CD14-positive monocyte (primary cell): ENCODE data around the gene CHST14. TPM values are rescaled to one million over a fixed set of nuclear protein-coding genes. Genes with fewer than 3 reads are reported as not detected.

Source experiments
- DNase-seq, 3 donors: peaks; one replicate each; pipeline ENCODE4 v3.0.0-alpha.2; 2011 to 2022
- H2AFZ ChIP-seq: 2 replicates; pipeline ENCODE4 v1.6.0; 2012; ENCODE audit warnings: mild to moderate bottlenecking, low read depth, low read length, inconsistent platforms; ENCODE audit not compliant: insufficient read depth, poor library complexity, severe bottlenecking
- H3K27ac ChIP-seq, 2 donors: 1 replicate in 1 of 2; 2 replicates in 1 of 2; pipeline ENCODE4 v1.5.1; 2012 to 2013; ENCODE audit warnings: low read length in 2 of 2, control low read depth in 1 of 2, inconsistent platforms in 1 of 2, low read depth in 1 of 2, mild to moderate bottlenecking in 1 of 2
- H3K27me3 ChIP-seq, 2 donors: one replicate each; pipeline versions ENCODE4 v1.6.0 to v1.6.1; 2011 to 2013; ENCODE audit warnings: low read length in 2 of 2; ENCODE audit not compliant: control insufficient read depth in 2 of 2, insufficient read depth in 2 of 2
- H3K36me3 ChIP-seq, 2 donors: replicated peaks in 1 of 2; 1 replicate in 1 of 2; 2 replicates in 1 of 2; pipeline versions ENCODE4 v1.5.1 to v1.6.1; 2012 to 2013; ENCODE audit warnings: low read length in 2 of 2, control low read depth in 1 of 2, inconsistent platforms in 1 of 2, mild to moderate bottlenecking in 1 of 2; ENCODE audit not compliant: insufficient read depth in 2 of 2, control insufficient read depth in 1 of 2
- H3K4me1 ChIP-seq, 2 donors: 1 replicate in 1 of 2; 2 replicates in 1 of 2; pipeline versions ENCODE4 v1.5.1 to v1.6.1; 2012 to 2013; ENCODE audit warnings: low read length in 2 of 2, control low read depth in 1 of 2, inconsistent platforms in 1 of 2, mild to moderate bottlenecking in 1 of 2, moderate library complexity in 1 of 2; ENCODE audit not compliant: insufficient read depth in 2 of 2, control insufficient read depth in 1 of 2
- H3K4me2 ChIP-seq: replicated peaks from 2 replicates; pipeline ENCODE3; 2012; ENCODE audit warnings: low read length, moderate library complexity, mild to moderate bottlenecking; ENCODE audit not compliant: poor library complexity, severe bottlenecking; ENCODE audit errors: extremely low read depth
- H3K4me3 ChIP-seq, 3 experiments: fragments of 200-600 bp in 1 of 3; sonication (generic) in 1 of 3; replicated peaks in 1 of 3; 1 replicate in 2 of 3; 2 replicates in 1 of 3; pipeline ENCODE4 v1.5.1; 2011 to 2013; ENCODE audit warnings: low read length in 3 of 3, mild to moderate bottlenecking in 3 of 3, control low read depth in 2 of 3, low read depth in 2 of 3, inconsistent platforms in 1 of 3, moderate library complexity in 1 of 3
- H3K79me2 ChIP-seq: 2 replicates; pipeline ENCODE4 v1.6.0; 2012; ENCODE audit warnings: mild to moderate bottlenecking, control low read depth, inconsistent platforms, low read length, moderate library complexity; ENCODE audit not compliant: insufficient read depth
- H3K9ac ChIP-seq: 2 replicates; pipeline ENCODE4 v1.6.0; 2017; ENCODE audit warnings: low read length, mild to moderate bottlenecking; ENCODE audit not compliant: insufficient read depth, poor library complexity, severe bottlenecking
- H3K9me3 ChIP-seq, 2 donors: replicated peaks in 1 of 2; 1 replicate in 1 of 2; 2 replicates in 1 of 2; pipeline versions ENCODE4 v1.5.1 to v1.6.1; 2012 to 2013; ENCODE audit warnings: low read length in 2 of 2, control low read depth in 1 of 2; ENCODE audit not compliant: control insufficient read depth in 1 of 2, insufficient read depth in 1 of 2
- H4K20me1 ChIP-seq: 2 replicates; pipeline ENCODE4 v1.6.0; 2012; ENCODE audit warnings: mild to moderate bottlenecking, low read length, control low read depth, moderate library complexity; ENCODE audit not compliant: insufficient read depth
- H3K27ac Mint-ChIP-seq, 7 donors: one replicate each; pipeline ENCODE4 v1.8.0; 2020; ENCODE audit warnings: mild to moderate bottlenecking in 7 of 7, mixed read lengths in 7 of 7, moderate library complexity in 6 of 7, inconsistent platforms in 2 of 7
- H3K27me3 Mint-ChIP-seq, 3 donors: one replicate each; pipeline ENCODE4 v1.8.0; 2021 to 2022; ENCODE audit warnings: low read depth in 3 of 3, mild to moderate bottlenecking in 3 of 3, mixed read lengths in 3 of 3, moderate library complexity in 3 of 3, inconsistent platforms in 1 of 3
- H3K36me3 Mint-ChIP-seq, 2 donors: one replicate each; pipeline ENCODE4 v1.8.0; 2020; ENCODE audit warnings: mixed read lengths in 2 of 2, inconsistent platforms in 1 of 2, mild to moderate bottlenecking in 1 of 2
- H3K4me1 Mint-ChIP-seq: one replicate; pipeline ENCODE4 v1.8.0; 2020; ENCODE audit warnings: mild to moderate bottlenecking, mixed read lengths
- H3K4me3 Mint-ChIP-seq, 2 donors: one replicate each; pipeline ENCODE4 v1.8.0; 2020; ENCODE audit warnings: mild to moderate bottlenecking in 2 of 2, mixed read lengths in 2 of 2, moderate library complexity in 1 of 2
- H3K9me3 Mint-ChIP-seq, 7 donors: one replicate each; pipeline ENCODE4 v1.8.0; 2020 to 2022; ENCODE audit warnings: mixed read lengths in 7 of 7, mild to moderate bottlenecking in 6 of 7, moderate library complexity in 6 of 7, inconsistent platforms in 2 of 7
- WGBS: methylation state at CpG from one replicate; pipeline ENCODE4 v1.1.5; 2013; ENCODE audit warnings: missing lambda C conversion rate; ENCODE audit not compliant: insufficient coverage; 5-methylcytosine and 5-hydroxymethylcytosine counted together
- intact Hi-C, 2 donors: fragments of 100-400 bp; cut with micrococcal nuclease; formaldehyde crosslinking; loops; one replicate each; pipeline versions ENCODE4 v1.15.0 to v1.15.1; 2023
- polyA plus RNA-seq, 3 donors: library from polyadenylated mRNA; depleted of rRNA in 1 of 3; unstranded in 2 of 3; stranded (reverse) in 1 of 3; fragments of 300-500 nt in 2 of 3; fragments of >200 nt in 1 of 3; fragmentation: Illumina TruSeq in 2 of 3; gene quantifications; 1 replicate in 2 of 3; 2 replicates in 1 of 3; pipeline ENCODE4 v1.2.3, GENCODE V29; 2012 to 2021
- TF ChIP-seq, protein P1 (sequence below): fragments of 200-600 bp; IDR thresholded peaks from one replicate; pipeline ENCODE4 v1.8.0; 2022; ENCODE audit warnings: antibody characterized with exemption, mild to moderate bottlenecking

CHST14 gene
- polyA plus RNA-seq, 3 donors = 0.85 to 5.2 (median 1.2) TPM

- TF ChIP-seq, protein P1, sequence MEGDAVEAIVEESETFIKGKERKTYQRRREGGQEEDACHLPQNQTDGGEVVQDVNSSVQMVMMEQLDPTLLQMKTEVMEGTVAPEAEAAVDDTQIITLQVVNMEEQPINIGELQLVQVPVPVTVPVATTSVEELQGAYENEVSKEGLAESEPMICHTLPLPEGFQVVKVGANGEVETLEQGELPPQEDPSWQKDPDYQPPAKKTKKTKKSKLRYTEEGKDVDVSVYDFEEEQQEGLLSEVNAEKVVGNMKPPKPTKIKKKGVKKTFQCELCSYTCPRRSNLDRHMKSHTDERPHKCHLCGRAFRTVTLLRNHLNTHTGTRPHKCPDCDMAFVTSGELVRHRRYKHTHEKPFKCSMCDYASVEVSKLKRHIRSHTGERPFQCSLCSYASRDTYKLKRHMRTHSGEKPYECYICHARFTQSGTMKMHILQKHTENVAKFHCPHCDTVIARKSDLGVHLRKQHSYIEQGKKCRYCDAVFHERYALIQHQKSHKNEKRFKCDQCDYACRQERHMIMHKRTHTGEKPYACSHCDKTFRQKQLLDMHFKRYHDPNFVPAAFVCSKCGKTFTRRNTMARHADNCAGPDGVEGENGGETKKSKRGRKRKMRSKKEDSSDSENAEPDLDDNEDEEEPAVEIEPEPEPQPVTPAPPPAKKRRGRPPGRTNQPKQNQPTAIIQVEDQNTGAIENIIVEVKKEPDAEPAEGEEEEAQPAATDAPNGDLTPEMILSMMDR = no peak
- H3K27me3 Mint-ChIP-seq = peaks cover 0 to 2% (median 0%) of the 10 kb centered on the region in 3 donors
- Histone ChIP-seq H3K27me3 (no peaks in the 10 kb centered on the region), H2AFZ (no peak overlapping the region), H3K4me2 (no peak overlapping the region), H3K27ac (no peak overlapping the region), H4K20me1 (peaks cover 80% of the 10 kb centered on the region), H3K9ac (no peak overlapping the region), H3K79me2 (peaks cover 48% of the 10 kb centered on the region), H3K4me1 (peaks cover 19 to 31% of the 10 kb centered on the region in 2 donors), H3K36me3 (peaks cover 14 to 27% of the 10 kb centered on the region in 2 donors), H3K4me3 (no peak overlapping the region), H3K9me3 (no peaks in the 10 kb centered on the region)
- DNase-seq = no peak
- no peaks in the 10 kb centered on the region for H3K9me3 Mint-ChIP-seq
- WGBS = 81% methylated on average over 3 of the region's 4 CpGs
- peaks cover 12 to 27% of the 10 kb centered on the region in 2 donors for H3K36me3 Mint-ChIP-seq
- no peak overlapping the region for H3K4me3 Mint-ChIP-seq
- peaks cover 47% of the 10 kb centered on the region for H3K4me1 Mint-ChIP-seq
- intact Hi-C loops = no loop called here
- H3K27ac Mint-ChIP-seq = no peak overlapping the region
Measured at GRCh38 chr15:40456738-40457137, 14.0 kb upstream of the CHST14 start.

GRCh38 chr15:40458495-40459371 lies 12.1 kb upstream of the CHST14 start:
- no peak for DNase-seq
- Mint-ChIP-seq H3K36me3 (peaks cover 21 to 45% of the 10 kb centered on the region in 2 donors), H3K4me1 (peaks cover 27% of the 10 kb centered on the region), H3K9me3 (no peaks in the 10 kb centered on the region), H3K27me3 (peaks cover 0 to 2% (median 0%) of the 10 kb centered on the region in 3 donors), H3K4me3 (no peak overlapping the region), H3K27ac (no peak overlapping the region)
- no peak overlapping the region for H3K4me2 ChIP-seq
- H3K27me3 ChIP-seq = no peaks in the 10 kb centered on the region
- peaks cover 26 to 42% of the 10 kb centered on the region in 2 donors for H3K36me3 ChIP-seq
- no peak overlapping the region for H3K9ac ChIP-seq
- H3K27ac ChIP-seq = no peak overlapping the region
- no peak overlapping the region for H3K4me3 ChIP-seq
- TF ChIP-seq, protein P1 = no peak
- peaks cover 38% of the 10 kb centered on the region for H3K79me2 ChIP-seq
- H2AFZ ChIP-seq = no peak overlapping the region
- H3K4me1 ChIP-seq = peaks cover 19% of the 10 kb centered on the region in 2 donors
- H3K9me3 ChIP-seq = no peaks in the 10 kb centered on the region
- WGBS = 97% methylated on average over 37 of the region's 37 CpGs
- intact Hi-C loops = no loop called here
- H4K20me1 ChIP-seq = peaks cover 60% of the 10 kb centered on the region
